HCT116 (cell line): Measurements from ENCODE around the gene DDB1. TPM values are rescaled to one million over a fixed set of nuclear protein-coding genes. Genes with fewer than 3 reads are reported as not detected.

Experiments
- ATAC-seq: fragments of 200-7000 bp; cut with Tn5 transposase; 2 replicates; pipeline ENCODE4 v1.9.1; 2020; ENCODE audit warnings: mild to moderate bottlenecking, moderate library complexity
- BruUV-seq: library from RNA; stranded (reverse); fragments of 400-500 nt; replicated peaks from 2 replicates; lab custom pipeline; 2021; lab: Mats Ljungman, UMichigan
- CTCF ChIA-PET: fragments of 300-600 bp; sonication (Branson Sonifier 250); formaldehyde crosslinking; loops from one replicate; lab custom pipeline; 2021; ENCODE audit warnings: antibody characterized with exemption; lab: Charles Lee
- POLR2A ChIA-PET: fragments of 300-600, 350-600 bp; sonication (Branson Sonifier 250); formaldehyde crosslinking; loops from one replicate; lab custom pipeline; 2021; ENCODE audit warnings: antibody characterized with exemption; lab: Charles Lee
- RAD21 ChIA-PET, 2 experiments: fragments of 300-600 bp; sonication (Branson Sonifier 250); formaldehyde crosslinking; loops; one replicate each; lab custom pipeline; 2023; ENCODE audit warnings: low total read pairs in 2 of 2; ENCODE audit not compliant: uncharacterized antibody in 2 of 2, unreplicated experiment in 2 of 2, low non-redundant PET in 1 of 2; lab: Charles Lee
- DNase-seq: peaks from one replicate; pipeline ENCODE4 v3.0.0-alpha.2; 2010; ENCODE audit warnings: low read depth, low spot score
- H2AFZ ChIP-seq: fragments of 200-600 bp; shearing (Covaris generic), sonication (generic); 2 replicates; pipeline ENCODE4 v1.6.1; 2017; ENCODE audit warnings: low read depth, mixed run types, mixed read lengths, antibody characterized with exemption, low read length; ENCODE audit not compliant: poor library complexity, severe bottlenecking
- H3K27ac ChIP-seq: 2 replicates; pipeline ENCODE4 v1.5.1; 2012; ENCODE audit warnings: low read depth, low read length
- H3K27me3 ChIP-seq: fragments of 200-600 bp; sonication (generic); 2 replicates; pipeline ENCODE4 v1.6.1; 2016; ENCODE audit warnings: mixed run types, low read length, mixed read lengths; ENCODE audit not compliant: insufficient read depth
- H3K36me3 ChIP-seq, 2 experiments: fragments of 200-500 bp in 1 of 2; fragments of 200-600 bp in 1 of 2; sonication (Bioruptor generic) in 1 of 2; sonication (generic) in 1 of 2; 2 replicates each; pipeline versions ENCODE4 v1.5.1 to v1.6.1; 2014 to 2016; ENCODE audit warnings: low read length in 2 of 2, inconsistent platforms in 1 of 2, mixed read lengths in 1 of 2, mixed run types in 1 of 2; ENCODE audit not compliant: insufficient read depth in 2 of 2, control insufficient read depth in 1 of 2
- H3K4me1 ChIP-seq, 2 experiments: fragments of 200-600 bp in 1 of 2; sonication (generic) in 1 of 2; 2 replicates each; pipeline versions ENCODE4 v1.5.1 to v1.6.1; 2012 to 2017; ENCODE audit warnings: low read length in 2 of 2, inconsistent platforms in 1 of 2, mild to moderate bottlenecking in 1 of 2, mixed read lengths in 1 of 2, mixed run types in 1 of 2, moderate library complexity in 1 of 2; ENCODE audit not compliant: insufficient read depth in 2 of 2, control insufficient read depth in 1 of 2
- H3K4me2 ChIP-seq: fragments of 200-600 bp; sonication (generic); 2 replicates; pipeline ENCODE4 v1.6.1; 2017; ENCODE audit warnings: mixed run types, low read length, mixed read lengths
- H3K4me3 ChIP-seq, 2 experiments: fragments of 200-600 bp in 1 of 2; sonication (generic) in 1 of 2; replicated peaks in 1 of 2; 2 replicates each; pipeline ENCODE4 v1.5.1; 2011 to 2016; ENCODE audit warnings: low read length in 2 of 2, control low read depth in 1 of 2, low read depth in 1 of 2, mild to moderate bottlenecking in 1 of 2, mixed read lengths in 1 of 2, mixed run types in 1 of 2
- H3K79me2 ChIP-seq: fragments of 200-600 bp; sonication (generic); 2 replicates; pipeline ENCODE4 v1.6.1; 2017; ENCODE audit warnings: mild to moderate bottlenecking, mixed run types, low read length, moderate library complexity, mixed read lengths; ENCODE audit not compliant: insufficient read depth
- H3K9ac ChIP-seq: fragments of 200-600 bp; sonication (generic); 2 replicates; pipeline ENCODE4 v1.6.1; 2016; ENCODE audit warnings: low read length, mixed read lengths
- H3K9me2 ChIP-seq: fragments of 200-600 bp; sonication (generic), shearing (Covaris generic); 2 replicates; pipeline ENCODE4 v1.6.1; 2017; ENCODE audit warnings: mixed run types, mild to moderate bottlenecking, moderate library complexity; ENCODE audit not compliant: insufficient read depth
- H3K9me3 ChIP-seq, 2 experiments: fragments of 200-500 bp in 1 of 2; fragments of 200-600 bp in 1 of 2; sonication (Bioruptor generic) in 1 of 2; sonication (generic) in 1 of 2; 2 replicates each; pipeline ENCODE4 v1.6.1; 2014 to 2017; ENCODE audit warnings: low read length in 2 of 2, mixed read lengths in 2 of 2, inconsistent platforms in 1 of 2, low read depth in 1 of 2, mild to moderate bottlenecking in 1 of 2, mixed run types in 1 of 2, moderate library complexity in 1 of 2; ENCODE audit not compliant: control insufficient read depth in 1 of 2, insufficient read depth in 1 of 2
- H4K20me1 ChIP-seq: fragments of 200-600 bp; sonication (generic), shearing (Covaris generic); 2 replicates; pipeline ENCODE4 v1.6.1; 2017; ENCODE audit warnings: mixed run types, mild to moderate bottlenecking, moderate library complexity; ENCODE audit not compliant: insufficient read depth
- CTCF ChIP-seq, 3 experiments: fragments of 200-600 bp in 1 of 3; sonication (generic) in 1 of 3; IDR thresholded peaks in 2 of 3; conservative IDR thresholded peaks in 1 of 3; 2 replicates each; pipeline ENCODE4 v1.5.1; 2012 to 2017; ENCODE audit warnings: low read depth in 2 of 3, low read length in 2 of 3, antibody characterized with exemption in 1 of 3, borderline replicate concordance in 1 of 3, control low read depth in 1 of 3, mild to moderate bottlenecking in 1 of 3, mixed read lengths in 1 of 3, mixed run types in 1 of 3, moderate library complexity in 1 of 3; ENCODE audit not compliant: insufficient read depth in 1 of 3
- FOSL1 ChIP-seq: IDR thresholded peaks from 2 replicates; pipeline ENCODE4 v1.6.1; 2012; ENCODE audit warnings: low read depth
- JUND ChIP-seq: IDR thresholded peaks from 2 replicates; pipeline ENCODE4 v1.6.1; 2012
- POLR2A ChIP-seq: IDR thresholded peaks from 2 replicates; pipeline ENCODE4 v1.7.0; 2011; ENCODE audit warnings: borderline replicate concordance; ENCODE audit not compliant: insufficient read depth, insufficient read length; ENCODE audit errors: extremely low read depth
- POLR2AphosphoS5 ChIP-seq: IDR thresholded peaks from 2 replicates; pipeline ENCODE4 v1.6.1; 2011; ENCODE audit warnings: mild to moderate bottlenecking, low read depth, low read length, moderate library complexity
- ZFX ChIP-seq: fragments of 450-650 bp; IDR thresholded peaks from 2 replicates; pipeline ENCODE4 v1.6.1; 2017
- intact Hi-C: fragments of 100-400 bp; cut with micrococcal nuclease; formaldehyde crosslinking; loops from 2 replicates; pipeline ENCODE4 v1.10.0; 2022
- total RNA-seq: library from RNA; stranded (reverse); gene quantifications from one replicate; pipeline ENCODE4 v1.2.1, GENCODE V29; 2021; ENCODE audit not compliant: unreplicated experiment
- TF ChIP-seq, protein P1 (sequence below): IDR thresholded peaks from 2 replicates; pipeline ENCODE4 v1.6.1; 2012

DDB1 gene
- total RNA-seq, 1 experiment from 2014 or later = 269 TPM

GRCh38 chr11:61334434-61335354, 1.8 kb upstream of the DDB1 start:
- peak overlapping the region; percentile 92 for H3K27ac ChIP-seq

More at GRCh38 chr11:61334434-61335354, 1.8 kb upstream of the DDB1 start:
- DNase-seq (no peak), ATAC-seq (no peak)
- Histone ChIP-seq H3K4me2 (peak overlapping the region; percentile 93), H3K4me1 (peaks cover 28 to 46% of the 10 kb centered on the region in 2 experiments), H3K79me2 (peaks cover 57% of the 10 kb centered on the region), H3K27me3 (no peaks in the 10 kb centered on the region), H3K36me3 (peaks cover 3 to 5% of the 10 kb centered on the region in 2 experiments; a peak in 2 of 4 replicates), H3K9me2 (no peaks in the 10 kb centered on the region), H3K9ac (peak overlapping the region; percentile 97), H3K4me3 (peak overlapping the region; percentile 85 to 97), H3K9me3 (no peaks in the 10 kb centered on the region), H4K20me1 (no peaks in the 10 kb centered on the region), H2AFZ (no peak overlapping the region)
- ChIA-PET POLR2A (interaction anchor here (0.8 to 2.0 kb wide), 4 partner anchors 27 to 94 kb away, joined by 4 to 45 read pairs (median 6); partner anchors contain the start of genes CPSF7, CYB561A3 and TMEM138), CTCF (interaction anchor here (0.6 to 4.6 kb wide), 4 partner anchors 27 to 304 kb away, joined by 4 to 120 read pairs (median 4); partner anchors contain the start of gene CYB561A3), RAD21 (interaction anchor here (0.5 to 1.8 kb wide), 3 partner anchors 51 to 303 kb away, joined by 3 to 5 read pairs (median 4); no protein-coding TSS in a partner anchor)
- TF ChIP-seq JUND (peak; percentile 27; the same call in 1 of the 2 replicates), POLR2A (peak; percentile 35), ZFX (peak; percentile 22; the same call in 1 of the 2 replicates), CTCF (IDR thresholded peaks at IDR 0.05 in 2 of 3, conservative IDR thresholded peaks at IDR 0.05 in 1 of 3; ENCODE audit: borderline replicate concordance in 1 of 3, insufficient read depth in 1 of 3, low read depth in 2 of 3, low read length in 2 of 3) (no peak), FOSL1 (peak; percentile 14; the same call in 1 of the 2 replicates), POLR2AphosphoS5 (no peak)
- TF ChIP-seq, protein P1, sequence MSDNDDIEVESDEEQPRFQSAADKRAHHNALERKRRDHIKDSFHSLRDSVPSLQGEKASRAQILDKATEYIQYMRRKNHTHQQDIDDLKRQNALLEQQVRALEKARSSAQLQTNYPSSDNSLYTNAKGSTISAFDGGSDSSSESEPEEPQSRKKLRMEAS = 0 out of 2 replicates have a peak, but pooled peaks have one; percentile 24
- intact Hi-C loops = loop anchor here (5.0 kb wide), 1 partner anchor 293 kb away; no protein-coding TSS in a partner anchor
- BruUV-seq = no TSS peak
